GM23338 (cell line): ENCODE results near the gene ERRFI1. TPM values are rescaled to one million over a fixed set of nuclear protein-coding genes. Genes with fewer than 3 reads are reported as not detected.

Experiments used
- ATAC-seq: fragments of 200-7000 bp; cut with Tn5 transposase; 3 replicates; pipeline ENCODE4 v1.9.1; 2020
- DNase-seq: peaks from one replicate; pipeline ENCODE4 v3.0.0-alpha.2; 2015; ENCODE audit warnings: low spot score
- H2AFZ ChIP-seq: fragments of 200-600 bp; sonication (generic); 2 replicates; pipeline ENCODE4 v1.8.0; 2016; ENCODE audit warnings: antibody characterized with exemption, mild to moderate bottlenecking, moderate library complexity
- H3F3A ChIP-seq: fragments of 200-600 bp; sonication (generic); replicated peaks from 2 replicates; pipeline ENCODE4 v1.8.0; 2017; ENCODE audit warnings: antibody characterized with exemption, mixed run types, low read depth
- H3K27ac ChIP-seq: fragments of 200-600 bp; sonication (generic); 2 replicates; pipeline ENCODE4 v1.6.1; 2016; ENCODE audit warnings: low read depth
- H3K27me3 ChIP-seq: fragments of 200-600 bp; sonication (generic); 2 replicates; pipeline ENCODE4 v1.8.0; 2016; ENCODE audit warnings: mild to moderate bottlenecking, mixed run types, moderate library complexity; ENCODE audit not compliant: insufficient read depth
- H3K36me3 ChIP-seq: fragments of 200-600 bp; sonication (generic); 2 replicates; pipeline ENCODE4 v1.8.0; 2016; ENCODE audit warnings: mild to moderate bottlenecking; ENCODE audit not compliant: insufficient read depth
- H3K4me1 ChIP-seq: fragments of 200-600 bp; sonication (generic); 2 replicates; pipeline ENCODE4 v1.8.0; 2016; ENCODE audit warnings: mild to moderate bottlenecking, moderate library complexity; ENCODE audit not compliant: insufficient read depth
- H3K4me2 ChIP-seq: fragments of 200-600 bp; sonication (generic); 2 replicates; pipeline ENCODE4 v1.7.1; 2017; ENCODE audit warnings: mixed run types
- H3K4me3 ChIP-seq: fragments of 200-600 bp; sonication (generic); 2 replicates; pipeline ENCODE4 v1.6.1; 2016; ENCODE audit warnings: mixed run types
- H3K79me2 ChIP-seq: fragments of 200-600 bp; sonication (generic); replicated peaks from 2 replicates; pipeline ENCODE4 v1.8.0; 2017; ENCODE audit warnings: mild to moderate bottlenecking; ENCODE audit not compliant: insufficient read depth
- H3K9me2 ChIP-seq: fragments of 200-600 bp; sonication (generic); 2 replicates; pipeline ENCODE4 v1.8.0; 2017; ENCODE audit not compliant: insufficient read depth
- H4K20me1 ChIP-seq: fragments of 200-600 bp; sonication (generic); replicated peaks from 2 replicates; pipeline ENCODE4 v1.8.0; 2017; ENCODE audit warnings: mild to moderate bottlenecking; ENCODE audit not compliant: insufficient read depth
- H3K27ac Mint-ChIP-seq: 2 replicates; pipeline ENCODE4 v1.8.0; 2020; ENCODE audit warnings: inconsistent platforms, mild to moderate bottlenecking, moderate library complexity, mixed read lengths
- H3K27me3 Mint-ChIP-seq: 3 replicates; pipeline ENCODE4 v1.8.0; 2022; ENCODE audit warnings: low read depth, mild to moderate bottlenecking, moderate library complexity, mixed read lengths, inconsistent platforms; ENCODE audit not compliant: insufficient read depth, poor library complexity
- H3K36me3 Mint-ChIP-seq: 3 replicates; pipeline ENCODE4 v1.8.0; 2021; ENCODE audit warnings: low read depth, mild to moderate bottlenecking, inconsistent platforms, moderate library complexity, mixed read lengths
- H3K4me1 Mint-ChIP-seq: 3 replicates; pipeline ENCODE4 v1.8.0; 2020; ENCODE audit warnings: mild to moderate bottlenecking, inconsistent platforms, mixed read lengths
- H3K4me3 Mint-ChIP-seq: 3 replicates; pipeline ENCODE4 v1.8.0; 2021; ENCODE audit warnings: moderate library complexity, mild to moderate bottlenecking, inconsistent platforms, mixed read lengths
- H3K9me3 Mint-ChIP-seq: 3 replicates; pipeline ENCODE4 v1.8.0; 2020; ENCODE audit warnings: moderate library complexity, mild to moderate bottlenecking, inconsistent platforms, mixed read lengths
- EZH2phosphoT487 ChIP-seq: fragments of 200-600 bp; sonication (generic); IDR thresholded peaks from one replicate; pipeline ENCODE4 v1.8.1; 2018; ENCODE audit warnings: antibody characterized with exemption; ENCODE audit not compliant: unreplicated experiment
- POLR2AphosphoS5 ChIP-seq: IDR thresholded peaks from 2 replicates; pipeline ENCODE4 v1.6.1; 2016; ENCODE audit warnings: antibody characterized with exemption, low read depth
- REST ChIP-seq: IDR thresholded peaks from one replicate; pipeline ENCODE4 v1.6.1; 2018; ENCODE audit warnings: antibody characterized with exemption; ENCODE audit not compliant: unreplicated experiment
- STAT1 ChIP-seq: IDR thresholded peaks from one replicate; pipeline ENCODE4 v1.6.1; 2016; ENCODE audit warnings: antibody characterized with exemption; ENCODE audit not compliant: unreplicated experiment
- ZNF114 ChIP-seq: fragments of 250-450 bp; sonication (Bioruptor Pico); IDR thresholded peaks from 2 replicates; pipeline ENCODE4 v1.5.0; 2020; ENCODE audit warnings: mild to moderate bottlenecking, moderate library complexity
- ZNF462 ChIP-seq: fragments of 250-450 bp; sonication (Bioruptor Pico); IDR thresholded peaks from 2 replicates; pipeline ENCODE4 v1.5.0; 2020; ENCODE audit warnings: mild to moderate bottlenecking, moderate library complexity
- polyA plus RNA-seq: library from polyadenylated mRNA; unstranded; fragments of >200 nt; fragmentation: Nextera tagmentation; extraction: Ambion mirVana; gene quantifications from 2 replicates; pipeline ENCODE4 v1.2.1, GENCODE V29; 2016
- total RNA-seq: library from RNA; depleted of rRNA; stranded (reverse); fragments of >200 nt; shearing (Covaris generic); gene quantifications from 2 replicates; pipeline ENCODE4 v1.2.3, GENCODE V29; 2014

ERRFI1 gene
- total and polyA plus RNA-seq, 2 experiments from 2014 or later = 22.9 to 59.8 TPM

- no peak for ATAC-seq
- no peaks in the 10 kb centered on the region for H3F3A ChIP-seq
- H3K27ac Mint-ChIP-seq = no peak overlapping the region
- H3K4me1 Mint-ChIP-seq = peaks cover 4% of the 10 kb centered on the region
- H3K9me3 Mint-ChIP-seq = no peaks in the 10 kb centered on the region
- no peak overlapping the region for H3K27ac ChIP-seq
- no peaks in the 10 kb centered on the region for H3K36me3 Mint-ChIP-seq
- no peaks in the 10 kb centered on the region for H3K79me2 ChIP-seq
- TF ChIP-seq STAT1 (no peak), ZNF114 (no peak), ZNF462 (CRISPR knock-in tag) (no peak), POLR2AphosphoS5 (no peak), EZH2phosphoT487 (no peak), REST (no peak)
- DNase-seq = no peak
- no peaks in the 10 kb centered on the region for H3K27me3 ChIP-seq
- H3K4me1 ChIP-seq = peaks cover 8% of the 10 kb centered on the region
- H3K4me3 ChIP-seq = no peak overlapping the region
- no peaks in the 10 kb centered on the region for H3K9me2 ChIP-seq
- H3K4me2 ChIP-seq = no peak overlapping the region
- H2AFZ ChIP-seq = no peak overlapping the region; the same call in 1 of the 2 replicates
- H3K27me3 Mint-ChIP-seq = peaks cover 3% of the 10 kb centered on the region
- H3K4me3 Mint-ChIP-seq = no peak overlapping the region
- H4K20me1 ChIP-seq = no peaks in the 10 kb centered on the region
- no peaks in the 10 kb centered on the region for H3K36me3 ChIP-seq
These were observed 29.9 kb upstream of the ERRFI1 start for GRCh38 chr1:8055973-8056372.
